CD4-positive, alpha-beta memory T cell (primary cell): ENCODE measurements around the gene RBM38. TPM values are rescaled to one million over a fixed set of nuclear protein-coding genes. Genes with fewer than 3 reads are reported as not detected.
A peak's percentile ranks its signal among the peaks of the same experiment; 100 is the strongest.

Experiments used
- CTCF ChIA-PET: fragments of 350-600 bp; sonication (Branson Sonifier 250); formaldehyde crosslinking; loops from one replicate; lab custom pipeline; 2021; ENCODE audit warnings: inconsistent platforms; ENCODE audit not compliant: partially characterized antibody; lab: Charles Lee
- POLR2A ChIA-PET: fragments of 350-600 bp; sonication (Branson Sonifier 250); formaldehyde crosslinking; loops from one replicate; lab custom pipeline; 2021; ENCODE audit not compliant: partially characterized antibody; lab: Charles Lee
- DNase-seq, 5 donors: peaks; one replicate each; pipeline versions ENCODE4 v3.0.0 to v3.0.0-alpha.2; 2020 to 2022; ENCODE audit warnings: mixed read lengths in 1 of 5
- H3K27ac ChIP-seq: one replicate; pipeline ENCODE4 v1.7.0; 2013; ENCODE audit warnings: low read depth, low read length
- H3K27me3 ChIP-seq: 2 replicates; pipeline ENCODE4 v1.7.0; 2013; ENCODE audit warnings: mild to moderate bottlenecking, low read length, moderate library complexity; ENCODE audit not compliant: insufficient read depth
- H3K36me3 ChIP-seq: 2 replicates; pipeline ENCODE4 v1.7.0; 2013; ENCODE audit warnings: mild to moderate bottlenecking, low read length, moderate library complexity; ENCODE audit not compliant: insufficient read depth
- H3K4me1 ChIP-seq: 2 replicates; pipeline ENCODE4 v1.7.0; 2013; ENCODE audit warnings: mild to moderate bottlenecking, low read length, moderate library complexity; ENCODE audit not compliant: insufficient read depth
- H3K4me3 ChIP-seq, 2 donors: one replicate each; pipeline ENCODE4 v1.7.0; 2013; ENCODE audit warnings: low read length in 2 of 2, mild to moderate bottlenecking in 1 of 2
- H3K9me3 ChIP-seq, 2 donors: one replicate each; pipeline ENCODE4 v1.7.0; 2013; ENCODE audit warnings: low read length in 2 of 2, control low read depth in 1 of 2; ENCODE audit not compliant: control insufficient read depth in 1 of 2
- H3K27ac Mint-ChIP-seq, 7 donors: one replicate each; pipeline ENCODE4 v1.8.0; 2020 to 2021; ENCODE audit warnings: mixed read lengths in 7 of 7, mild to moderate bottlenecking in 6 of 7, inconsistent platforms in 3 of 7, moderate library complexity in 3 of 7
- H3K27me3 Mint-ChIP-seq, 2 donors: one replicate each; pipeline ENCODE4 v1.8.0; 2020 to 2021; ENCODE audit warnings: mixed read lengths in 2 of 2
- H3K36me3 Mint-ChIP-seq, 2 donors: one replicate each; pipeline ENCODE4 v1.8.0; 2020 to 2021; ENCODE audit warnings: mixed read lengths in 2 of 2, inconsistent platforms in 1 of 2, mild to moderate bottlenecking in 1 of 2
- H3K4me1 Mint-ChIP-seq, 4 donors: one replicate each; pipeline ENCODE4 v1.8.0; 2020 to 2021; ENCODE audit warnings: mixed read lengths in 4 of 4, mild to moderate bottlenecking in 1 of 4
- H3K4me3 Mint-ChIP-seq, 8 donors: one replicate each; pipeline ENCODE4 v1.8.0; 2020 to 2021; ENCODE audit warnings: mixed read lengths in 8 of 8, mild to moderate bottlenecking in 7 of 8, moderate library complexity in 6 of 8, inconsistent platforms in 3 of 8
- H3K9me3 Mint-ChIP-seq, 8 donors: one replicate each; pipeline ENCODE4 v1.8.0; 2020 to 2021; ENCODE audit warnings: mixed read lengths in 8 of 8, mild to moderate bottlenecking in 5 of 8, inconsistent platforms in 3 of 8, moderate library complexity in 1 of 8
- intact Hi-C: fragments of 100-400 bp; cut with micrococcal nuclease; formaldehyde crosslinking; loops from one replicate; pipeline ENCODE4 v1.15.1; 2023
- polyA plus RNA-seq, 2 donors: library from polyadenylated mRNA; unstranded; fragments of 300-500 nt; fragmentation: Illumina TruSeq; gene quantifications; one replicate each; pipeline ENCODE4 v1.2.3, GENCODE V29; 2021
- total RNA-seq, 2 experiments: library from RNA; stranded (reverse); gene quantifications; one replicate each; pipeline ENCODE4 v1.2.3, GENCODE V29; 2021

RBM38 gene
- total and polyA plus RNA-seq, 4 experiments from 2014 or later = 33.1 to 97.8 (median 77.8) TPM

DNA sequence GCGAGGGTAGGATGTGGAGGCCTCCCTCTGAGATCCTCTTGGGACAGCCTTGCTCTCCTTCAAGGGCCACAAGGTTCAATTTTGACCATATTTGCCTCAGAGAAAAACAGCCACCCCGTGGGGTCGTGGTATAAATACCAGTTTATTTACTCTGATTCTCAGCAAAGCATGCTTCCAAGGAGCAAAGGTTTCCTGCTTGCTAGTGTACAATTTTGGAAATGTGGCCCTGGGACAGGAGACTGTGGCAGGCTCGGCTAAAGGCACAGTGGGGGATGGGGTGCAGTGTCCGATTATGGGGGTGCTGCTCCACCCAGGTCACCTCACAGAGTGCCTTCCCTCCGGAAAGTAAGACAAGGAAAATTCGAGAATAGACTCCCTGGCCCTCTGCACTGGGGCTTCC lies 31.1 kb downstream of the RBM38 start:
- H3K27me3 ChIP-seq = no peaks in the 10 kb centered on the region

DNA sequence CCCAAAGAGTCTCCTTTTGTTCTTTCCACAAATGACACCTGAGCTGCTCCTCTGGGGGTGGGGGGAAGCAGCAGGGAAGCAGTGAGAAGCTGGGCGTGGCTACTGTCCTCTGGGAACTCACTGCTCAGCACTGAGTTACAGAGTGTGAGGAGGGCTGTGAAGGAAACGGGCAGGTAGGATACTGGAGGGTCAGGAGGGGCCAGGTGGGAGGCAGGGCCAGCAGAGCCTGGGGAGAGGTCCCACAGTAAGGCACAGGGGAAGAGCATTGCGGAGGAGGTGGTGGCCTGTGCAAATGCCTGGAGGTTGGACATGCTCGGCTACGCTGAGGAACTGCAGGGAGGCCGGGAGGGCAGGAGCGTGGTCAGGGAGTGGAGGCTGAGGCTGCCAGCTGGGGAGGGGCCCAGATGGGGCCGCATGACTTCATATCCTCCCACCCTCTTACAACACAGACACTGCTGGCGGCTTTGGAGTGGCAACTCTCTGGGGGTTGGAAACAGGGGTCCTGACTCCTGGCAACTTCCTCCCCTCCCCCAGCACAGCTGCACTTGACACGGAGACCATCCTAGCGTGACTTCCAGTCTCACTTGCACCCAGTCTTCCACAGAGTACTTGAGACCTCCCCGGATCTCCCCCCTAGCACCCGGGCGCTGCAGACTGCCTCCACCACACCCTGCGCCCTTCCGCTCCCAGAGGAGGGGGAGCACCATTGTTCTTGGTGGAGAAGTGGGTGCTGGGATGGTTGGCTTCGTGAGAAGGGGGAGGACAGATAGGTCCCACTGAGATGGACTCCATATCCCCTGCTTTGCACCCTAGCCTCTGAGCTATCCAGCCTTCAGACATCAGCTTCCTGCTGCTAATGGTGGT lies 34.2 kb downstream of the RBM38 start:
- no peaks in the 10 kb centered on the region for H3K9me3 Mint-ChIP-seq
- no peaks in the 10 kb centered on the region for H3K36me3 ChIP-seq
- H3K36me3 Mint-ChIP-seq = no peaks in the 10 kb centered on the region
- no peak overlapping the region for H3K27ac ChIP-seq
- ChIA-PET POLR2A (interaction anchor here (2.4 kb wide), 1 partner anchor 27 kb away, joined by 9 read pairs; no protein-coding TSS in a partner anchor), CTCF (interaction anchor here (1.0 to 1.9 kb wide), 2 partner anchors 10 to 27 kb away, joined by 3 to 5 read pairs; no protein-coding TSS in a partner anchor)
- H3K27me3 Mint-ChIP-seq = no peaks in the 10 kb centered on the region
- H3K9me3 ChIP-seq = no peaks in the 10 kb centered on the region
- H3K27ac Mint-ChIP-seq = peak overlapping the region in 1 of 7 donors; percentile 3
- peaks cover 12 to 30% (median 21%) of the 10 kb centered on the region in 4 donors for H3K4me1 Mint-ChIP-seq
- no peak overlapping the region for H3K4me3 Mint-ChIP-seq
- H3K27me3 ChIP-seq = no peaks in the 10 kb centered on the region
- H3K4me1 ChIP-seq = peaks cover 20% of the 10 kb centered on the region
- intact Hi-C loops = no loop called here
- no peak for DNase-seq
- no peak overlapping the region for H3K4me3 ChIP-seq

More for the DNA sequence above, 31.1 kb downstream of the RBM38 start:
- H3K9me3 Mint-ChIP-seq = no peaks in the 10 kb centered on the region
- H3K4me1 Mint-ChIP-seq = peaks cover 9 to 22% (median 17%) of the 10 kb centered on the region in 4 donors
- ChIA-PET POLR2A (no interaction called here), CTCF (no interaction called here)
- H3K27ac ChIP-seq = no peak overlapping the region
- no peak overlapping the region for H3K4me3 ChIP-seq
- H3K36me3 Mint-ChIP-seq = no peaks in the 10 kb centered on the region
- H3K4me3 Mint-ChIP-seq = no peak overlapping the region
- peaks cover 14% of the 10 kb centered on the region for H3K4me1 ChIP-seq
- intact Hi-C loops = no loop called here
- no peaks in the 10 kb centered on the region for H3K36me3 ChIP-seq
- H3K9me3 ChIP-seq = no peaks in the 10 kb centered on the region
- no peak for DNase-seq
- no peaks in the 10 kb centered on the region for H3K27me3 Mint-ChIP-seq
- H3K27ac Mint-ChIP-seq = no peak overlapping the region

DNA sequence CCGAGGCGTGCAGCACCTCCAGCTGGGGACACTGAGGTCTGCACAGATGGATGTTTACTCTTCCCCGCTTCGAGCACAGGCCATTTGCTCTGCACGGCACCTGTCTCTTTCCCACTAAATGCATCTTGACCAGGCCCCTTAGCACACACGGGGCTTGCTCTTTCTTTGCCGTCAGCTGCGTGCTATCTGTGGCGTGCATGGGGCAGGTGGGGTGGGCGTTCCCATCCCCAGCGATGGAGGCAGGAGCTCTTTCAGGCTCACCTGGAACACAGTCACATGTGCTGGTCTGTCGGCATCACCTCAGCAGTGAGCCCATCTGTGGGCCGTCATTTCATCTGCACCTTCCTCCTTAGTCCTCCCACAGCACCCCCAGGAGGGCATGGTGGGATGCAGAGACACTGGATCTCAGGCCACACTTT lies 35.1 kb downstream of the RBM38 start:
- peaks cover 26% of the 10 kb centered on the region for H3K4me1 ChIP-seq
- Mint-ChIP-seq H3K36me3 (no peaks in the 10 kb centered on the region), H3K9me3 (no peaks in the 10 kb centered on the region), H3K27me3 (no peaks in the 10 kb centered on the region), H3K4me1 (peaks cover 14 to 35% (median 24%) of the 10 kb centered on the region in 4 donors), H3K4me3 (peak overlapping the region in 1 of 8 donors; percentile 9), H3K27ac (peak overlapping the region in 1 of 7 donors; percentile 31)
- no peaks in the 10 kb centered on the region for H3K27me3 ChIP-seq
- intact Hi-C loops = no loop called here
- no peak overlapping the region for H3K27ac ChIP-seq
- ChIA-PET POLR2A (no interaction called here), CTCF (interaction anchor here (1.9 kb wide), 1 partner anchor 9 kb away, joined by 5 read pairs; no protein-coding TSS in a partner anchor)
- no peaks in the 10 kb centered on the region for H3K9me3 ChIP-seq
- no peaks in the 10 kb centered on the region for H3K36me3 ChIP-seq
- no peak overlapping the region for H3K4me3 ChIP-seq
- DNase-seq = no peak

DNA sequence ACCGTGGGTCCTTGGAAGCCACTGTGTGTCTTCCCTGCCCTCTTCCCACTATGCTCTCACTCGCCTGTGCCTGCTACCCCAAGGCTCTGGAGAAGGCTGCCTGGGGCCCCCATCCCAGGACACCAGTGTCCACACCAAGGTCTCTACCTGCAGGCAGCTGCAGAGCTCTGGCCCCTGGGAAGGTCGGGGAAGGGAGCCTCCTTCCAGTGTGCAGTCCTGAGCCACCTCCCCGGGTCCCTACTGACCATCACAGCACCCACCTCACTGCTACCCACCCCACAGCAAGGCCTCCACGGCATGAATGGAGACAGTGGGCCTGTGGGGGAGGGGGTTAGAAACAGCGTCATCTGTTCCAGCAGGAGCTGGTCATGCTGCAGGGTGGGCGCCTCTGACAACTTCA lies 35.6 kb downstream of the RBM38 start:
- no peaks in the 10 kb centered on the region for H3K27me3 Mint-ChIP-seq
- POLR2A ChIA-PET = no interaction called here

DNA sequence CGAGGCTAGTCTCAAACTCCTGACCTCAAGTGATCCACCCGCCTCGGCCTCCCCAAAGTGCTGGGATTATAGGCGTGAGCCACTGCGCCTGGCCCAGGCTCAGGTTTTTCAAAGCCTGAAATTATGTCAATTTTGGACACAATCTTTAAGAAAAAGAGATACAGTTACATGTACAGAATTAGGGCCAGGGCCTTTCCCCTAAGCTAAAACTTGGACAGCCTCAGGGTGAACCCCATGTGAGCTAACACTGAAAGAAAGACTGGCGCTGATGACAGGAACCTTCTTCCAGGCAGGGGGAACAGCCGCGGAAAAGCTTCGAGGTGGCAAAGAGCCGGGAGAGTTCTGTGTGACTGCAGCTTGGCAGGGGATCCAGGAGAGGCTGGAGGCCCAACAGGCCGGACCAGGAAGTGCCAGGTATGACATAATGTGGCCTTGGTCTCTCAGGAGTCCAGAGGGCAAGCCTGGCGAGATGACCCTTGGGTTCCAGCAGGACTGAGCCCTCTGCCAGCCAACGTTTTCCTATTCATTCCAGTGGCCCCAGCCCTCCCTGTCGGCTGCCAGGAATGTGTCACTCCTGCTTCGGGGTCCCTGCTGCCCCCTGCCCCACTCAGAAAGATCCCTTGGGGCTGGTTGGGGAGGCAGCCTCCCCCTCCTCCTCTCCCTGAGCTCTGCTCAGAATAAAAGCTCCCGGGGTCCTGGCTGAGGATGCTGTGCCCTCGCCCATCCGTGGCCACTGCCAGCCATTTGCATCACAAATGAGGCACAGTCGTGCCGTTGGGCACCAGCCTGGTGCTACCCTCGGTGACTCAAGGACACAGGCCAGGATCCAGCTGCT lies 37.3 kb downstream of the RBM38 start:
- Mint-ChIP-seq H3K27ac (no peak overlapping the region), H3K36me3 (no peaks in the 10 kb centered on the region), H3K9me3 (no peaks in the 10 kb centered on the region), H3K27me3 (no peaks in the 10 kb centered on the region), H3K4me1 (peaks cover 27 to 58% (median 42%) of the 10 kb centered on the region in 4 donors), H3K4me3 (no peak overlapping the region)
- intact Hi-C loops = no loop called here
- Histone ChIP-seq H3K9me3 (no peaks in the 10 kb centered on the region), H3K4me1 (peaks cover 44% of the 10 kb centered on the region), H3K36me3 (no peaks in the 10 kb centered on the region), H3K27ac (no peak overlapping the region), H3K4me3 (no peak overlapping the region), H3K27me3 (no peaks in the 10 kb centered on the region)
- ChIA-PET POLR2A (interaction anchor here (0.8 to 1.6 kb wide), 3 partner anchors 29 to 36 kb away, joined by 3 to 9 read pairs (median 4); no protein-coding TSS in a partner anchor), CTCF (interaction anchor here (1.4 to 2.4 kb wide), 3 partner anchors 30 to 46 kb away, joined by 4 to 13 read pairs (median 5); no protein-coding TSS in a partner anchor)
- DNase-seq = no peak

More for the DNA sequence above, 35.6 kb downstream of the RBM38 start:
- H3K27ac Mint-ChIP-seq = peak overlapping the region in 1 of 7 donors; percentile 13
- no peaks in the 10 kb centered on the region for H3K36me3 Mint-ChIP-seq
- CTCF ChIA-PET = interaction anchor here (1.9 kb wide), 1 partner anchor 9 kb away, joined by 5 read pairs; no protein-coding TSS in a partner anchor
- H3K4me1 ChIP-seq = peaks cover 31% of the 10 kb centered on the region
- no peak overlapping the region for H3K4me3 Mint-ChIP-seq
- H3K9me3 ChIP-seq = no peaks in the 10 kb centered on the region
- no peak overlapping the region for H3K4me3 ChIP-seq
- no peak overlapping the region for H3K27ac ChIP-seq
- H3K27me3 ChIP-seq = no peaks in the 10 kb centered on the region
- no peaks in the 10 kb centered on the region for H3K9me3 Mint-ChIP-seq
- H3K36me3 ChIP-seq = no peaks in the 10 kb centered on the region
- intact Hi-C loops = no loop called here
- peaks cover 19 to 41% (median 28%) of the 10 kb centered on the region in 4 donors for H3K4me1 Mint-ChIP-seq
- DNase-seq = no peak

DNA sequence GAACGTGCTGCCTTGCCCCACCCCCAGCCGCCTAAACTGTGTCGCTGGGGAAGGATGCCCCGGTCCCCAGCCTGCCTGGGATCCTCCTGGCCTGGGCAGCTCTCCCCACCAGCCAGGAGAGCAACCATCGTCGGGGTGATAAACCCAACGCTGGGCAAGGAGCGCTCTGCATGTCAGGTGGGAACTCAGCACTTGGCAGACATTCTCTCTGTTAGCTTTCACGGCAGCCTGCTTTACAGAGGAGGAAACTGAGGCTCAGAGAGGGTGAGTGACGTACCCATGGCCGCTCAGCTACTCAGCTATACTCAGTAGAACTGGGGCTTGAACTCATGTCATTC lies 37.9 kb downstream of the RBM38 start:
- no peaks in the 10 kb centered on the region for H3K36me3 ChIP-seq
- Mint-ChIP-seq H3K27me3 (no peaks in the 10 kb centered on the region), H3K36me3 (no peaks in the 10 kb centered on the region), H3K27ac (no peak overlapping the region), H3K9me3 (no peaks in the 10 kb centered on the region), H3K4me1 (peaks cover 32 to 61% (median 46%) of the 10 kb centered on the region in 4 donors), H3K4me3 (no peak overlapping the region)
- H3K27me3 ChIP-seq = no peaks in the 10 kb centered on the region
- H3K9me3 ChIP-seq = no peaks in the 10 kb centered on the region
- H3K4me3 ChIP-seq = no peak overlapping the region
- H3K27ac ChIP-seq = no peak overlapping the region
- intact Hi-C loops = no loop called here
- peaks cover 48% of the 10 kb centered on the region for H3K4me1 ChIP-seq
- CTCF ChIA-PET = interaction anchor here (0.6 to 2.4 kb wide), 4 partner anchors 10 to 47 kb away, joined by 3 to 13 read pairs (median 4); no protein-coding TSS in a partner anchor
- POLR2A ChIA-PET = interaction anchor here (1.1 to 1.6 kb wide), 3 partner anchors 16 to 36 kb away, joined by 4 to 9 read pairs (median 5); no protein-coding TSS in a partner anchor
- DNase-seq = no peak
